ENCODE measurements around the gene ZNF236. TPM values are rescaled to one million over a fixed set of nuclear protein-coding genes. Genes with fewer than 3 reads are reported as not detected.
A peak's percentile ranks its signal among the peaks of the same experiment; 100 is the strongest.

ZNF236 gene
- total and polyA plus RNA-seq, 2 donors (not counting 3 experiments of a cell fraction or from before 2014, with no cell fraction given): 4.5 to 14.7 TPM

DNA sequence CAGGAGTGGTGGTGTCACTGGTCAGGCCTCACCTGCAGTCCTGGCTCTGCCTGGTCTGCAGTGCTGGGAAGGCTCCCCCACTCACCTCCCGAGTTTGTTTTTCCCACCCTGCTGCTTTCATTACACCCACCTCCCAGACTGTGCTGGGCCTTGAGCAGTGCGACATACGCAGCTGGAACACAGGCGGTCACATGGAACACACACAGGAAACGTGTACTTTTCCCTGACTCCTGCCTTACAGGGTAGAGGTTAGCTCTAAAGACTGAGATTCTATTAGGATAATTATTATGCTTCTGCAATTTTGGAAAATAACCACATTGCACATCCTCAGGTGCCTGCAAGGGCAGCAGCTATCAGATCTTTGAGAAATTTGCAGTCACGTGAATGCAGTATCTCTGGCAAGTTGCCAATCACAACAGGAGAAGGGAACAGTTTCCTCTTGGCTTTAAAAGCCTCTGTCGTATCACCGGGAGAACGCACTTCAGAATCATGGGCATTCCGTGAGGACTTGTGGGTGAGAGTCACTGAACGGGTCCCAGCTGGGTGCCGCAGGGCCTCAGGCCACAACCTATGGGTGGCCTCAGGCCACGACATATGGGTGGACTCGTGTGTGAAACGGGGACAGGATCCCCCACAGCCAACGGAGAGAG is 136.5 kb downstream of the ZNF236 start:
- DNase-seq (ENCODE audit: low read depth, low spot score) (peak; percentile 70), FAIRE-seq (peak; percentile 21)
- Histone ChIP-seq H3K9ac (replicated peaks; ENCODE audit: extremely low read depth, insufficient read depth, low read length) (no peak overlapping the region), H2AFZ (ENCODE audit: low read depth, low read length) (no peak overlapping the region), H3K9me1 (replicated peaks; ENCODE audit: control insufficient read depth, extremely low read depth, insufficient read depth, low read length) (no peaks in the 10 kb centered on the region), H3K9me3 (replicated peaks; ENCODE audit: control insufficient read depth, insufficient read depth, low read length) (no peaks in the 10 kb centered on the region), H3K79me2 (ENCODE audit: control insufficient read depth, insufficient read depth, low read length) (no peaks in the 10 kb centered on the region), H3K27me3 (ENCODE audit: control insufficient read depth in 2 of 2, insufficient read depth in 2 of 2, low read length in 2 of 2) (no peaks in the 10 kb centered on the region), H3K36me3 (ENCODE audit: control insufficient read depth in 2 of 2, extremely low read depth in 1 of 2, insufficient read depth in 2 of 2, low read length in 2 of 2) (peaks cover 7 to 12% of the 10 kb centered on the region in 2 experiments), H3K4me3 (replicated peaks in 1 of 3; ENCODE audit: insufficient read depth in 1 of 3, low read depth in 1 of 3, low read length in 3 of 3) (no peak overlapping the region), H3K27ac (ENCODE audit: insufficient read depth, low read depth, low read length) (no peak overlapping the region), H3K4me1 (ENCODE audit: control insufficient read depth, extremely low read depth, insufficient read depth, low read length) (peaks cover 12% of the 10 kb centered on the region), H4K20me1 (replicated peaks; ENCODE audit: control insufficient read depth, extremely low read depth, insufficient read depth, low read length) (no peaks in the 10 kb centered on the region), H3K4me2 (ENCODE audit: insufficient read depth, low read length) (no peak overlapping the region)
- POLR2A ChIA-PET: no interaction called here
- CTCF ChIA-PET: interaction anchor here (0.9 to 2.5 kb wide), 7 partner anchors 12 to 157 kb away, joined by 3 to 7 read pairs (median 4); no protein-coding TSS in a partner anchor
- dilution Hi-C loops (cut with MboI; ENCODE audit: extremely low pct_ligation_motif_present, low sequenced_read_pairs): no loop called here
- intact Hi-C loops (cut with micrococcal nuclease): loop anchor here (10.0 kb wide), 1 partner anchor 134 kb away; the partner anchor contains the start of gene ZNF236
- TF ChIP-seq EZH2 (IDR thresholded peaks at IDR 0.05; ENCODE audit: borderline replicate concordance, low read depth, low read length, severe bottlenecking): no peak
- peak; percentile 13 for TF ChIP-seq GATA2 (IDR thresholded peaks at IDR 0.05; ENCODE audit: insufficient read depth, insufficient read length, low read depth, low read length)
- BruUV-seq (replicated peaks): no TSS peak

DNA sequence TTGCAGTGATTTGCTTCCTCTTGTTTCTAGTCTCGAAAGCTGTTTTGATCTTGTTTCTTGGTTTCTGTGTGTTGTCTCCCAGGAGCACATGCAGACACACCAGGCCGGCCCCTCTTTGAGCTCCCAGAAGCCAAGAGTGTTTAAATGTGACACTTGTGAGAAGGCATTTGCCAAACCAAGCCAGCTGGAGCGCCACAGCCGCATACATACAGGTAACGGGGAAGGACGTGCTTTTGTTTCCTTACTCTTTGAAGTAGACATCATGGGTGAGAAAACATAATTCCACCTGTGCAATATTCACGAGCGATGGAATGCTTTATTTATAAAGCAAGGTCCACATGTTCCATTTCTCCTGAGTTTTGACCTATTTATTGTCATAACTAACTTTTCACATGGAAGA is 137.2 kb downstream of the ZNF236 start:
- H3K27me3 ChIP-seq (ENCODE audit: control insufficient read depth in 2 of 2, insufficient read depth in 2 of 2, low read length in 2 of 2): no peaks in the 10 kb centered on the region
- no peak for FAIRE-seq
- no peak overlapping the region for H3K9ac ChIP-seq (replicated peaks; ENCODE audit: extremely low read depth, insufficient read depth, low read length)
- no peak for DNase-seq (ENCODE audit: low read depth, low spot score)
- no peak overlapping the region for H3K27ac ChIP-seq (ENCODE audit: insufficient read depth, low read depth, low read length)
- H3K4me3 ChIP-seq (replicated peaks in 1 of 3; ENCODE audit: insufficient read depth in 1 of 3, low read depth in 1 of 3, low read length in 3 of 3): no peak overlapping the region
- no TSS peak for BruUV-seq (replicated peaks)
- no peak overlapping the region for H3K4me2 ChIP-seq (ENCODE audit: insufficient read depth, low read length)
- no peaks in the 10 kb centered on the region for H3K9me3 ChIP-seq (replicated peaks; ENCODE audit: control insufficient read depth, insufficient read depth, low read length)
- H3K36me3 ChIP-seq (ENCODE audit: control insufficient read depth in 2 of 2, extremely low read depth in 1 of 2, insufficient read depth in 2 of 2, low read length in 2 of 2): peaks cover 6 to 12% of the 10 kb centered on the region in 2 experiments
- intact Hi-C loops (cut with micrococcal nuclease): loop anchor here (10.0 kb wide), 1 partner anchor 135 kb away; the partner anchor contains the start of gene ZNF236
- no peaks in the 10 kb centered on the region for H4K20me1 ChIP-seq (replicated peaks; ENCODE audit: control insufficient read depth, extremely low read depth, insufficient read depth, low read length)
- no peak overlapping the region for H2AFZ ChIP-seq (ENCODE audit: low read depth, low read length)
- TF ChIP-seq JUN (IDR thresholded peaks at IDR 0.05; ENCODE audit: borderline replicate concordance, insufficient read depth, insufficient read length, low read depth) (no peak), MAX (IDR thresholded peaks at IDR 0.05; ENCODE audit: insufficient read depth, insufficient read length) (no peak), MYC (IDR thresholded peaks at IDR 0.05; ENCODE audit: low read depth, low read length) (no peak), CTCF (IDR thresholded peaks at IDR 0.05; ENCODE audit: extremely low read depth in 1 of 2, insufficient read depth in 1 of 2, low read depth in 1 of 2, low read length in 2 of 2) (no peak), EZH2 (IDR thresholded peaks at IDR 0.05; ENCODE audit: borderline replicate concordance, low read depth, low read length, severe bottlenecking) (no peak), FOS (IDR thresholded peaks at IDR 0.05; ENCODE audit: borderline replicate concordance, insufficient read depth, low read length) (no peak), GATA2 (IDR thresholded peaks at IDR 0.05; ENCODE audit: insufficient read depth, insufficient read length, low read depth, low read length) (no peak), POLR2A (IDR thresholded peaks at IDR 0.05; ENCODE audit: low read depth, low read length) (no peak), POLR2AphosphoS5 (IDR thresholded peaks at IDR 0.05; ENCODE audit: insufficient read depth, low read depth, low read length) (no peak)
- no peaks in the 10 kb centered on the region for H3K9me1 ChIP-seq (replicated peaks; ENCODE audit: control insufficient read depth, extremely low read depth, insufficient read depth, low read length)
- H3K4me1 ChIP-seq (ENCODE audit: control insufficient read depth, extremely low read depth, insufficient read depth, low read length): peaks cover 11% of the 10 kb centered on the region
- POLR2A ChIA-PET: no interaction called here
- no peaks in the 10 kb centered on the region for H3K79me2 ChIP-seq (ENCODE audit: control insufficient read depth, insufficient read depth, low read length)
- dilution Hi-C loops (cut with MboI; ENCODE audit: extremely low pct_ligation_motif_present, low sequenced_read_pairs): no loop called here
- CTCF ChIA-PET: interaction anchor here (0.9 to 2.5 kb wide), 5 partner anchors 12 to 158 kb away, joined by 3 to 7 read pairs (median 3); no protein-coding TSS in a partner anchor

All from endothelial cell of umbilical vein (primary cell).